Endothelial cell of umbilical vein (primary cell): ENCODE results near the gene CYP2D6. TPM values are rescaled to one million over a fixed set of nuclear protein-coding genes. Genes with fewer than 3 reads are reported as not detected.
A peak's percentile ranks its signal among the peaks of the same experiment; 100 is the strongest.
"Not testable (repeated sequence)": the region's sequence is repeated elsewhere in the genome, so short reads cannot be mapped to it uniquely, and the experiment has no call there.

ENCODE experiments used
- BruUV-seq: library from RNA; stranded (reverse); fragments of 400-500 nt; replicated peaks from 2 replicates; lab custom pipeline; 2021; lab: Mats Ljungman, UMichigan
- CTCF ChIA-PET: fragments of 300-600, 350-600 bp; sonication (Branson Sonifier 250); formaldehyde crosslinking; loops from one replicate; lab custom pipeline; 2021; ENCODE audit warnings: antibody characterized with exemption, inconsistent platforms; lab: Charles Lee
- POLR2A ChIA-PET: fragments of 300-600, 350-600 bp; sonication (Branson Sonifier 250); formaldehyde crosslinking; loops from one replicate; lab custom pipeline; 2021; ENCODE audit warnings: antibody characterized with exemption, inconsistent platforms; lab: Charles Lee
- DNase-seq: peaks from one replicate; pipeline ENCODE4 v3.0.0-alpha.2; 2011; ENCODE audit warnings: low read depth, low spot score
- FAIRE-seq: peaks from 2 replicates; lab custom pipeline; 2011; peaks lifted over from hg19 to GRCh38; lab: Jason Lieb, UNC
- H2AFZ ChIP-seq: 2 replicates; pipeline ENCODE4 v1.6.0; 2012; ENCODE audit warnings: low read depth, low read length, control low read depth, inconsistent platforms
- H3K27ac ChIP-seq: 2 replicates; pipeline ENCODE4 v1.5.1; 2011; ENCODE audit warnings: low read depth, mild to moderate bottlenecking, control low read depth, low read length, moderate library complexity; ENCODE audit not compliant: insufficient read depth
- H3K27me3 ChIP-seq, 2 experiments: 2 replicates each; pipeline versions ENCODE4 v1.6.0 to v1.6.1; 2011; ENCODE audit warnings: low read length in 2 of 2, mixed read lengths in 1 of 2; ENCODE audit not compliant: control insufficient read depth in 2 of 2, insufficient read depth in 2 of 2
- H3K36me3 ChIP-seq, 2 experiments: 2 replicates in 1 of 2; 3 replicates in 1 of 2; pipeline ENCODE4 v1.5.1; 2011; ENCODE audit warnings: low read length in 2 of 2, mild to moderate bottlenecking in 1 of 2, moderate library complexity in 1 of 2; ENCODE audit not compliant: control insufficient read depth in 2 of 2, insufficient read depth in 2 of 2; ENCODE audit errors: extremely low read depth in 1 of 2
- H3K4me1 ChIP-seq: 3 replicates; pipeline ENCODE4 v1.5.1; 2011; ENCODE audit warnings: mild to moderate bottlenecking, low read length; ENCODE audit not compliant: control insufficient read depth, insufficient read depth; ENCODE audit errors: extremely low read depth
- H3K4me2 ChIP-seq: 2 replicates; pipeline ENCODE4 v1.6.1; 2011; ENCODE audit warnings: low read length, control low read depth, mixed read lengths; ENCODE audit not compliant: insufficient read depth
- H3K4me3 ChIP-seq, 3 experiments: fragments of 200-600 bp in 1 of 3; sonication (generic), shearing (Covaris generic) in 1 of 3; replicated peaks in 1 of 3; 2 replicates each; pipeline ENCODE4 v1.5.1; 2011 to 2016; ENCODE audit warnings: control low read depth in 3 of 3, low read length in 3 of 3, mild to moderate bottlenecking in 2 of 3, inconsistent platforms in 1 of 3, low read depth in 1 of 3, moderate library complexity in 1 of 3; ENCODE audit not compliant: insufficient read depth in 1 of 3
- H3K79me2 ChIP-seq: 2 replicates; pipeline ENCODE4 v1.6.0; 2012; ENCODE audit warnings: low read length, inconsistent platforms; ENCODE audit not compliant: control insufficient read depth, insufficient read depth
- H3K9ac ChIP-seq: replicated peaks from 2 replicates; pipeline ENCODE3; 2011; ENCODE audit warnings: low read length, control low read depth; ENCODE audit not compliant: insufficient read depth; ENCODE audit errors: extremely low read depth
- H3K9me1 ChIP-seq: replicated peaks from 3 replicates; pipeline ENCODE4 v1.6.0; 2011; ENCODE audit warnings: mild to moderate bottlenecking, low read length; ENCODE audit not compliant: control insufficient read depth, insufficient read depth; ENCODE audit errors: extremely low read depth
- H3K9me3 ChIP-seq: replicated peaks from 2 replicates; pipeline ENCODE4 v1.5.1; 2012; ENCODE audit warnings: low read length, inconsistent platforms; ENCODE audit not compliant: control insufficient read depth, insufficient read depth
- H4K20me1 ChIP-seq: replicated peaks from 2 replicates; pipeline ENCODE3; 2011; ENCODE audit warnings: mild to moderate bottlenecking, low read length; ENCODE audit not compliant: control insufficient read depth, insufficient read depth; ENCODE audit errors: extremely low read depth
- CTCF ChIP-seq, 2 donors: IDR thresholded peaks; 1 replicate in 1 of 2; 2 replicates in 1 of 2; pipeline ENCODE4 v1.5.1; 2011; ENCODE audit warnings: low read length in 2 of 2, mild to moderate bottlenecking in 2 of 2, moderate library complexity in 2 of 2, control low read depth in 1 of 2, inconsistent platforms in 1 of 2, low read depth in 1 of 2; ENCODE audit not compliant: insufficient read depth in 1 of 2; ENCODE audit errors: extremely low read depth in 1 of 2
- EZH2 ChIP-seq: IDR thresholded peaks from 2 replicates; pipeline ENCODE4 v1.6.1; 2012; ENCODE audit warnings: borderline replicate concordance, low read depth, mild to moderate bottlenecking, moderate library complexity, low read length, inconsistent platforms; ENCODE audit not compliant: severe bottlenecking
- FOS ChIP-seq: IDR thresholded peaks from 2 replicates; pipeline ENCODE4 v1.6.1; 2011; ENCODE audit warnings: mild to moderate bottlenecking, low read length, moderate library complexity, borderline replicate concordance; ENCODE audit not compliant: insufficient read depth
- GATA2 ChIP-seq: IDR thresholded peaks from 2 replicates; pipeline ENCODE4 v1.7.0; 2011; ENCODE audit warnings: low read depth, mild to moderate bottlenecking, moderate library complexity, mixed read lengths, low read length; ENCODE audit not compliant: insufficient read length, insufficient read depth
- MYC ChIP-seq: IDR thresholded peaks from one replicate; pipeline ENCODE4 v1.6.1; 2011; ENCODE audit warnings: mild to moderate bottlenecking, low read depth, low read length
- POLR2AphosphoS5 ChIP-seq: IDR thresholded peaks from 2 replicates; pipeline ENCODE4 v1.6.1; 2012; ENCODE audit warnings: low read depth, mild to moderate bottlenecking, control low read depth, low read length, moderate library complexity; ENCODE audit not compliant: insufficient read depth
- dilution Hi-C: fragments of 300-500 bp; cut with MboI; formaldehyde crosslinking; loops from one replicate; pipeline ENCODE4 v1.15.0; 2019; ENCODE audit warnings: low sequenced_read_pairs; ENCODE audit not compliant: extremely low pct_ligation_motif_present
- intact Hi-C: fragments of 100-400 bp; cut with micrococcal nuclease; formaldehyde crosslinking; loops from one replicate; pipeline ENCODE4 v1.10.0; 2022
- polyA plus RNA-seq, 4 experiments: library from polyadenylated mRNA; depleted of rRNA in 3 of 4; stranded (reverse) in 3 of 4; unstranded in 1 of 4; fragments of >200 nt; gene quantifications; 2 replicates each; pipeline versions ENCODE4 v1.2.1 to v1.2.3, GENCODE V29; 2011 to 2012; ENCODE audit warnings: missing spikeins in 1 of 4
- total RNA-seq: library from RNA; stranded (reverse); gene quantifications from 2 replicates; pipeline ENCODE4 v1.2.3, GENCODE V29; 2021

Gene CYP2D6
- total and polyA plus RNA-seq, 2 donors (not counting 3 experiments of a cell fraction or from before 2014, with no cell fraction given), result 0.25 to 0.91 TPM

- no peaks in the 10 kb centered on the region for H4K20me1 ChIP-seq
- ChIA-PET CTCF (interaction anchor here (0.5 to 2.0 kb wide), 8 partner anchors 14 to 327 kb away, joined by 3 to 19 read pairs (median 4); partner anchors contain the start of genes CENPM and NDUFA6), POLR2A (interaction anchor here (0.6 kb wide), 1 partner anchor 28 kb away, joined by 7 read pairs; no protein-coding TSS in a partner anchor)
- peak; percentile 11 for DNase-seq
- H3K36me3 ChIP-seq, result no peaks in the 10 kb centered on the region
- H2AFZ ChIP-seq, result no peak overlapping the region
- H3K27ac ChIP-seq, result no peak overlapping the region
- no peaks in the 10 kb centered on the region for H3K79me2 ChIP-seq
- dilution Hi-C loops (no loop called here), intact Hi-C loops (loop anchor here (10.0 kb wide), 1 partner anchor 422 kb away; the partner anchor contains the start of gene MEI1)
- H3K4me3 ChIP-seq, result no peak overlapping the region
- BruUV-seq, result no TSS peak
- FAIRE-seq, result peak; percentile 57
- no peaks in the 10 kb centered on the region for H3K4me1 ChIP-seq
- H3K9me1 ChIP-seq, result no peaks in the 10 kb centered on the region
- no peaks in the 10 kb centered on the region for H3K9me3 ChIP-seq
- no peak overlapping the region for H3K9ac ChIP-seq
- TF ChIP-seq POLR2AphosphoS5 (no peak), GATA2 (no peak), FOS (no peak), MYC (no peak), CTCF (IDR thresholded peaks at IDR 0.05; ENCODE audit: extremely low read depth in 1 of 2, insufficient read depth in 1 of 2, low read depth in 1 of 2, low read length in 2 of 2) (no peak), EZH2 (no peak)
- no peaks in the 10 kb centered on the region for H3K27me3 ChIP-seq
- H3K4me2 ChIP-seq, result no peak overlapping the region
Observed at GRCh38 chr22:42116848-42117424, 13.7 kb downstream of the CYP2D6 start.

GRCh38 chr22:42115420-42115830 is 15.2 kb downstream of the CYP2D6 start:
- CTCF ChIA-PET, result interaction anchor here (1.0 kb wide), 2 partner anchors 24 to 169 kb away, joined by 3 read pairs; no protein-coding TSS in a partner anchor
- H3K4me3 ChIP-seq, H3K36me3 ChIP-seq, dilution Hi-C loops, H3K4me1 ChIP-seq, H3K9ac ChIP-seq, BruUV-seq, H4K20me1 ChIP-seq, H3K9me3 ChIP-seq, DNase-seq, POLR2A ChIA-PET, H3K4me2 ChIP-seq, H3K9me1 ChIP-seq, H2AFZ ChIP-seq, H3K79me2 ChIP-seq, H3K27me3 ChIP-seq, FAIRE-seq, H3K27ac ChIP-seq: not testable (repeated sequence)
- intact Hi-C loops, result loop anchor here (2.0 to 10.0 kb wide), 2 partner anchors 321 to 421 kb away; partner anchors contain the start of gene MEI1
